Trophoblast cell (in vitro differentiated cells and primary cell): ENCODE results near the gene RUVBL1.

Source experiments
- DNase-seq, 2 donors: peaks; one replicate each; pipeline ENCODE4 v3.0.0-alpha.2; 2016
- H2AFZ ChIP-seq: 2 replicates; pipeline ENCODE4 v1.6.1; 2013; ENCODE audit warnings: low read length, moderate library complexity, mild to moderate bottlenecking; ENCODE audit not compliant: insufficient read depth, poor library complexity
- H2AK5ac ChIP-seq: 2 replicates; pipeline ENCODE4 v1.6.1; 2013; ENCODE audit warnings: mild to moderate bottlenecking, low read length
- H2BK120ac ChIP-seq: 2 replicates; pipeline ENCODE4 v1.6.1; 2013; ENCODE audit warnings: low read length, mild to moderate bottlenecking, moderate library complexity; ENCODE audit not compliant: insufficient read depth, poor library complexity
- H2BK12ac ChIP-seq: 2 replicates; pipeline ENCODE4 v1.6.1; 2013; ENCODE audit warnings: mild to moderate bottlenecking, low read length, moderate library complexity
- H2BK5ac ChIP-seq: 2 replicates; pipeline ENCODE4 v1.6.1; 2013; ENCODE audit warnings: low read length, low read depth, moderate library complexity, mild to moderate bottlenecking; ENCODE audit not compliant: poor library complexity
- H3K14ac ChIP-seq: 2 replicates; pipeline ENCODE4 v1.6.1; 2013; ENCODE audit warnings: mild to moderate bottlenecking, low read length
- H3K18ac ChIP-seq: 2 replicates; pipeline ENCODE4 v1.6.1; 2013; ENCODE audit warnings: mild to moderate bottlenecking, low read length
- H3K23ac ChIP-seq: 2 replicates; pipeline ENCODE4 v1.6.1; 2013; ENCODE audit warnings: low read length
- H3K27ac ChIP-seq: 2 replicates; pipeline ENCODE4 v1.5.1; 2013; ENCODE audit warnings: low read depth, mild to moderate bottlenecking, inconsistent platforms, low read length, moderate library complexity
- H3K27me3 ChIP-seq: 2 replicates; pipeline ENCODE4 v1.6.1; 2013; ENCODE audit warnings: inconsistent platforms, mild to moderate bottlenecking, low read length, moderate library complexity; ENCODE audit not compliant: insufficient read depth
- H3K36me3 ChIP-seq, 2 experiments: 1 replicate in 1 of 2; 2 replicates in 1 of 2; pipeline ENCODE4 v1.6.1; 2013; ENCODE audit warnings: low read length in 2 of 2, mild to moderate bottlenecking in 2 of 2, moderate library complexity in 1 of 2; ENCODE audit not compliant: insufficient read depth in 2 of 2, control insufficient read depth in 1 of 2
- H3K4ac ChIP-seq: 2 replicates; pipeline ENCODE4 v1.6.1; 2013; ENCODE audit warnings: low read depth, mild to moderate bottlenecking, low read length, moderate library complexity
- H3K4me1 ChIP-seq, 2 experiments: 1 replicate in 1 of 2; 2 replicates in 1 of 2; pipeline ENCODE4 v1.6.1; 2013; ENCODE audit warnings: low read length in 2 of 2, mild to moderate bottlenecking in 2 of 2, moderate library complexity in 1 of 2; ENCODE audit not compliant: insufficient read depth in 2 of 2, control insufficient read depth in 1 of 2
- H3K4me2 ChIP-seq: 2 replicates; pipeline ENCODE4 v1.6.1; 2013; ENCODE audit warnings: inconsistent platforms, mild to moderate bottlenecking, low read length, moderate library complexity
- H3K4me3 ChIP-seq: 2 replicates; pipeline ENCODE4 v1.5.1; 2013; ENCODE audit warnings: mild to moderate bottlenecking, low read depth, low read length, inconsistent platforms
- H3K79me1 ChIP-seq: one replicate; pipeline ENCODE4 v1.6.1; 2013; ENCODE audit warnings: low read length
- H3K79me2 ChIP-seq: 2 replicates; pipeline ENCODE4 v1.6.1; 2013; ENCODE audit warnings: low read length, mild to moderate bottlenecking; ENCODE audit not compliant: control insufficient read depth, insufficient read depth, poor library complexity
- H3K9ac ChIP-seq: 2 replicates; pipeline ENCODE4 v1.6.1; 2013; ENCODE audit warnings: mild to moderate bottlenecking, low read length
- H3K9me3 ChIP-seq: 2 replicates; pipeline ENCODE4 v1.6.1; 2013; ENCODE audit warnings: low read depth, mild to moderate bottlenecking, control low read depth, inconsistent platforms, low read length; ENCODE audit not compliant: insufficient read depth
- H4K12ac ChIP-seq: 2 replicates; pipeline ENCODE4 v1.6.1; 2013; ENCODE audit warnings: low read depth, mild to moderate bottlenecking, low read length, moderate library complexity
- H4K8ac ChIP-seq: 2 replicates; pipeline ENCODE4 v1.6.1; 2013; ENCODE audit warnings: low read depth, mild to moderate bottlenecking, low read length, moderate library complexity
- H4K91ac ChIP-seq: one replicate; pipeline ENCODE4 v1.6.1; 2013; ENCODE audit warnings: low read depth, mild to moderate bottlenecking, low read length, moderate library complexity
- WGBS: extraction: QIAGEN DNeasy Blood & Tissue Kit; methylation state at CpG from one replicate; pipeline ENCODE4 v1.1.7; 2013; ENCODE audit warnings: missing lambda C conversion rate; ENCODE audit not compliant: insufficient read length, insufficient coverage; ENCODE audit errors: extremely low coverage; 5-methylcytosine and 5-hydroxymethylcytosine counted together

RUVBL1 gene

DNA sequence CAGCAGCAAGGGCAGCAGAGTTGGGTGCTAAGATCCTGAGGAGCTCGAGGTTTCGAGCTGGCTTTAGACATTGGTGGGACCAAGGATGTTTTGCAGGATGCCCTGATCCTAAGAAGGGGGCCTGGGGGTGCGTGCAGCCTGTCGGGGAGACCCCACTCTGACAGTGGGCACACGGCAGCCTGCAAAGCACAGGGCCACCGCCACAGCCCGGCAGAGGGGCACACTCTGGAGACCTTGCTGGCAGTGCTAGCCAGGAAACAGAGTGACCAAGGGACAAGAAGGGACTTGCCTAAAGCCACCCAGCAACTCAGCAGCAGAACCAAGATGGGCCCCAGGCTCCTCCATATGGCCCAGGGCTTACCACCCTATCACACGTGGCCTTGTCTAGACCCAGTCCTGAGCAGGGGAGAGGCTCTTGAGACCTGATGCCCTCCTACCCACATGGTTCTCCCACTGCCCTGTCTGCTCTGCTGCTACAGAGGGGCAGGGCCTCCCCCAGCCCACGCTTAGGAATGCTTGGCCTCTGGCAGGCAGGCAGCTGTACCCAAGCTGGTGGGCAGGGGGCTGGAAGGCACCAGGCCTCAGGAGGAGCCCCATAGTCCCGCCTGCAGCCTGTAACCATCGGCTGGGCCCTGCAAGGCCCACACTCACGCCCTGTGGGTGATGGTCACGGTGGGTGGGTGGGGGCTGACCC is 52.6 kb downstream of the RUVBL1 start:
- no peak overlapping the region for H2BK5ac ChIP-seq
- no peak overlapping the region for H3K9ac ChIP-seq
- no peak overlapping the region for H2BK12ac ChIP-seq
- H3K4me1 ChIP-seq, result peaks cover 4% of the 10 kb centered on the region in 2 experiments
- no peak overlapping the region for H3K14ac ChIP-seq
- H3K23ac ChIP-seq, result no peak overlapping the region
- no peak overlapping the region for H3K4me2 ChIP-seq
- no peak overlapping the region for H2AK5ac ChIP-seq
- no peak for DNase-seq
- no peak overlapping the region for H3K4ac ChIP-seq
- no peak overlapping the region for H4K91ac ChIP-seq
- H3K4me3 ChIP-seq, result peak overlapping the region; percentile 39
- H3K18ac ChIP-seq, result peak overlapping the region; percentile 56
- peaks cover 2% of the 10 kb centered on the region for H3K27me3 ChIP-seq
- H2AFZ ChIP-seq, result no peak overlapping the region
- no peak overlapping the region for H2BK120ac ChIP-seq
- no peaks in the 10 kb centered on the region for H3K9me3 ChIP-seq
- peaks cover 64 to 71% of the 10 kb centered on the region in 2 experiments for H3K36me3 ChIP-seq
- WGBS, result no CpG with 5 or more reads among the region's 13 CpGs
- no peak overlapping the region for H4K8ac ChIP-seq
- H3K79me2 ChIP-seq, result no peaks in the 10 kb centered on the region
- no peak overlapping the region for H4K12ac ChIP-seq
- no peaks in the 10 kb centered on the region for H3K79me1 ChIP-seq
- H3K27ac ChIP-seq, result no peak overlapping the region

DNA sequence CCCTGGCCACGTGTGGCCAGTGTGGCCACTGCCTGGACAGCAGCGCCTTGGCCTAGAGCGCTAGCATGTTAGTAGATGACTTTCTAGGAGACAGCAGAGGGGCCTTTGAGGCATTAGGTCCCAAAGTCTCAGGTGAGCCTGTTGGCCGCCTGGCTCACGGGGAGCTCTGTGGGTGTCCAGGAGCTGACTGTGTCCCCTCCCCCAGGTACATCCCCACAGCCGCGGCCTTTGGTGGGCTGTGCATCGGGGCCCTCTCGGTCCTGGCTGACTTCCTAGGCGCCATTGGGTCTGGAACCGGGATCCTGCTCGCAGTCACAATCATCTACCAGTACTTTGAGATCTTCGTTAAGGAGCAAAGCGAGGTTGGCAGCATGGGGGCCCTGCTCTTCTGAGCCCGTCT is 54.3 kb downstream of the RUVBL1 start:
- Histone ChIP-seq H3K36me3 (peaks cover 75 to 84% of the 10 kb centered on the region in 2 experiments), H3K14ac (no peak overlapping the region), H3K4ac (no peak overlapping the region), H2AK5ac (no peak overlapping the region), H2AFZ (no peak overlapping the region), H3K9ac (no peak overlapping the region), H3K4me3 (no peak overlapping the region), H2BK12ac (no peak overlapping the region), H3K27ac (no peak overlapping the region), H3K23ac (no peak overlapping the region), H3K79me1 (no peaks in the 10 kb centered on the region), H4K12ac (no peak overlapping the region), H2BK5ac (no peak overlapping the region), H3K9me3 (no peaks in the 10 kb centered on the region), H3K18ac (no peak overlapping the region), H3K4me2 (no peak overlapping the region), H3K27me3 (no peaks in the 10 kb centered on the region), H3K4me1 (no peaks in the 10 kb centered on the region), H2BK120ac (no peak overlapping the region), H3K79me2 (no peaks in the 10 kb centered on the region), H4K8ac (no peak overlapping the region), H4K91ac (no peak overlapping the region)
- DNase-seq, result no peak
- WGBS, result no CpG with 5 or more reads among the region's 15 CpGs

DNA sequence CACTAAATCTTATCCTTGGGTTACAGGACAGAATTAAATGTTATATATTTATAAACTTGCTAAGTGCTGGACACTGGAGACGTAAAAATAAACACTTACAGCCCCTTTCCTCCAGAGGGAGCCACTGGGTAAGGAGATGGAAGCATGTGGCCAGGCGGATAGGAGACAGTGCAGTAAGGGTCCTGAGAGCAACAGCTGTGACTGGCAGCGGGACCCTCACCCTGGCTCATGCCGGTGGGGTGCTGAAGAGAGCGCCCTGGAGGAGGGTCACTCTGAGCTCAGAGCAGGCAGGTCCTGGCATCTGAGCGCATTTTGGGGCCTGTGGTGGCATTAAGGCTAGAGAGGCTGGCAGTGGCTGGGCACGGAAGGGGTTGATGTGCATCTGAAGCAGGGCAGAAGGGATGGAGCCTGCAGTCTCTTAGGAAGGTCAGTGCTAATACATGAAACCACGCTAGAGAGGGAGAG is 55.4 kb downstream of the RUVBL1 start:
- H3K4me3 ChIP-seq, result no peak overlapping the region
- no peak overlapping the region for H3K4ac ChIP-seq
- no peak overlapping the region for H3K4me2 ChIP-seq
- H4K91ac ChIP-seq, result no peak overlapping the region
- H2BK120ac ChIP-seq, result no peak overlapping the region
- H3K9ac ChIP-seq, result no peak overlapping the region
- no peak overlapping the region for H2BK12ac ChIP-seq
- no peaks in the 10 kb centered on the region for H3K9me3 ChIP-seq
- H3K27ac ChIP-seq, result no peak overlapping the region
- no peaks in the 10 kb centered on the region for H3K27me3 ChIP-seq
- peak in 1 of 2 donors; percentile 59 for DNase-seq
- WGBS, result no CpG with 5 or more reads among the region's 8 CpGs
- H3K23ac ChIP-seq, result no peak overlapping the region
- H4K12ac ChIP-seq, result peak overlapping the region; percentile 12
- no peak overlapping the region for H2BK5ac ChIP-seq
- no peak overlapping the region for H3K18ac ChIP-seq
- peaks cover 85 to 91% of the 10 kb centered on the region in 2 experiments for H3K36me3 ChIP-seq
- H2AFZ ChIP-seq, result no peak overlapping the region
- no peaks in the 10 kb centered on the region for H3K79me2 ChIP-seq
- no peaks in the 10 kb centered on the region for H3K4me1 ChIP-seq
- H3K14ac ChIP-seq, result no peak overlapping the region
- no peak overlapping the region for H4K8ac ChIP-seq
- H2AK5ac ChIP-seq, result no peak overlapping the region
- H3K79me1 ChIP-seq, result no peaks in the 10 kb centered on the region

DNA sequence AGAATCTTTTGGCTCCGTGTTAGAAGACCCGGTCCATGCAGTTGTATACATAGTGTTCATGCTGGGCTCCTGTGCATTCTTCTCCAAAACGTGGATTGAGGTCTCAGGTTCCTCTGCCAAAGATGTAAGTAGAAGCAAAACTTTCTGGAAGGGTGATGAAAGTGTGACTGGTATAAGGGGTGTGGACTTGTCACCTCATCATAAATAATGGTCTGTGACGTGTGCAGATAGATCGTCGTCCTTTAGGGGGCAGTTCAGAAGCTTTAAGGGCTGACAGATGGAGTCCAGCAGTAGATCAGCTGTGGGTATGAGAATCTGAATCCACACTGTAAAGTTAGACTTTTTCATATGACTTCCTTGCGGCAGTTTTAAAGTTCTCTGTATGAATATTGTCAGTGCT is 56.1 kb downstream of the RUVBL1 start:
- no peak overlapping the region for H3K23ac ChIP-seq
- H3K9ac ChIP-seq, result no peak overlapping the region
- H2AFZ ChIP-seq, result no peak overlapping the region
- no peak overlapping the region for H2BK120ac ChIP-seq
- H4K12ac ChIP-seq, result no peak overlapping the region
- no peaks in the 10 kb centered on the region for H3K27me3 ChIP-seq
- H3K9me3 ChIP-seq, result no peaks in the 10 kb centered on the region
- H3K36me3 ChIP-seq, result peaks cover 81 to 91% of the 10 kb centered on the region in 2 experiments
- H3K4ac ChIP-seq, result no peak overlapping the region
- H2BK12ac ChIP-seq, result no peak overlapping the region
- H3K79me1 ChIP-seq, result no peaks in the 10 kb centered on the region
- no peak overlapping the region for H2AK5ac ChIP-seq
- H3K4me1 ChIP-seq, result no peaks in the 10 kb centered on the region
- WGBS, result no CpG with 5 or more reads among the region's 7 CpGs
- H3K4me3 ChIP-seq, result no peak overlapping the region
- H3K79me2 ChIP-seq, result no peaks in the 10 kb centered on the region
- no peak overlapping the region for H4K8ac ChIP-seq
- no peak for DNase-seq
- no peak overlapping the region for H3K14ac ChIP-seq
- H2BK5ac ChIP-seq, result no peak overlapping the region
- no peak overlapping the region for H4K91ac ChIP-seq
- H3K18ac ChIP-seq, result no peak overlapping the region
- H3K27ac ChIP-seq, result no peak overlapping the region
- no peak overlapping the region for H3K4me2 ChIP-seq
